Colonic mucosa (tissue), 4 donors: Measurements from ENCODE around the gene ANXA8. TPM values are rescaled to one million over a fixed set of nuclear protein-coding genes. Genes with fewer than 3 reads are reported as not detected.

ENCODE experiments used
- DNase-seq: peaks from one replicate; pipeline ENCODE4 v3.0.0-alpha.2; 2020
- H3K27ac ChIP-seq: fragments of 200-600 bp; one replicate; pipeline ENCODE4 v1.8.0; 2021
- H3K27me3 ChIP-seq: fragments of 200-600 bp; one replicate; pipeline ENCODE4 v1.8.0; 2021
- H3K36me3 ChIP-seq: fragments of 200-600 bp; one replicate; pipeline ENCODE4 v1.8.0; 2021
- H3K4me1 ChIP-seq: fragments of 200-600 bp; one replicate; pipeline ENCODE4 v1.8.0; 2021; ENCODE audit warnings: mild to moderate bottlenecking
- H3K4me3 ChIP-seq: fragments of 200-600 bp; one replicate; pipeline ENCODE4 v1.8.0; 2021
- H3K9ac ChIP-seq, 2 donors: one replicate each; pipeline ENCODE4 v1.7.0; 2013; ENCODE audit warnings: control low read depth in 2 of 2, low read depth in 2 of 2, low read length in 2 of 2
- H3K9me3 ChIP-seq: fragments of 200-600 bp; one replicate; pipeline ENCODE4 v1.8.0; 2021
- CTCF ChIP-seq: fragments of 200-600 bp; IDR thresholded peaks from one replicate; pipeline ENCODE4 v1.8.0; 2022; ENCODE audit warnings: antibody characterized with exemption, mild to moderate bottlenecking
- intact Hi-C: fragments of 100-400 bp; cut with DNase I; formaldehyde crosslinking; loops from one replicate; pipeline ENCODE4 v1.14.1; 2022
- total RNA-seq, 2 donors: library from RNA; stranded (reverse); fragmentation: NEBNext Ultra II Directional in 1 of 2; extraction: Animal tissue kit (Norgen Biotek cat#: 25700) in 1 of 2; gene quantifications; one replicate each; pipeline ENCODE4 v1.2.1, GENCODE V29; 2021
- donor health status: healthy.
- donor health status: DM: no; HTN: no; CAD: no.
- donor health status: DM: no; HTN: no; CAD: no.

Gene ANXA8
- total RNA-seq, 2 donors from 2014 or later, result not detected

GRCh38 chr10:47440207-47440606 lies 43.7 kb downstream of the ANXA8 start:
- DNase-seq, result no peak
- Histone ChIP-seq H3K27me3 (no peaks in the 10 kb centered on the region), H3K36me3 (no peaks in the 10 kb centered on the region), H3K4me1 (no peaks in the 10 kb centered on the region), H3K9ac (no peak overlapping the region), H3K4me3 (no peak overlapping the region), H3K9me3 (no peaks in the 10 kb centered on the region), H3K27ac (no peak overlapping the region)
- intact Hi-C loops, result no loop called here
- no peak for TF ChIP-seq CTCF

GRCh38 chr10:47438857-47439474 lies 44.9 kb downstream of the ANXA8 start:
- Histone ChIP-seq H3K4me1 (no peaks in the 10 kb centered on the region), H3K36me3 (no peaks in the 10 kb centered on the region), H3K9me3 (no peaks in the 10 kb centered on the region), H3K27ac (no peak overlapping the region), H3K27me3 (no peaks in the 10 kb centered on the region), H3K4me3 (no peak overlapping the region), H3K9ac (no peak overlapping the region)
- DNase-seq, result peak; percentile 60
- TF ChIP-seq CTCF, result peak; percentile 57
- intact Hi-C loops, result no loop called here

GRCh38 chr10:47435081-47435480 lies 48.8 kb downstream of the ANXA8 start:
- H3K36me3 ChIP-seq, result no peaks in the 10 kb centered on the region
- H3K4me3 ChIP-seq, result no peak overlapping the region
- intact Hi-C loops, result no loop called here
- no peak for TF ChIP-seq CTCF
- no peak for DNase-seq
- no peaks in the 10 kb centered on the region for H3K4me1 ChIP-seq
- no peaks in the 10 kb centered on the region for H3K9me3 ChIP-seq
- no peak overlapping the region for H3K27ac ChIP-seq
- no peak overlapping the region for H3K9ac ChIP-seq
- H3K27me3 ChIP-seq, result no peaks in the 10 kb centered on the region

- intact Hi-C loops, result no loop called here
- no peak for DNase-seq
- H3K27ac ChIP-seq, result no peak overlapping the region
- no peak for TF ChIP-seq CTCF
- H3K9ac ChIP-seq, result no peak overlapping the region
- H3K9me3 ChIP-seq, result no peaks in the 10 kb centered on the region
- no peaks in the 10 kb centered on the region for H3K36me3 ChIP-seq
- no peaks in the 10 kb centered on the region for H3K27me3 ChIP-seq
- no peaks in the 10 kb centered on the region for H3K4me1 ChIP-seq
- H3K4me3 ChIP-seq, result no peak overlapping the region
Measured at GRCh38 chr10:47425813-47426419, 58.0 kb downstream of the ANXA8 start.

GRCh38 chr10:47424231-47424630 lies 59.7 kb downstream of the ANXA8 start:
- Histone ChIP-seq H3K36me3 (no peaks in the 10 kb centered on the region), H3K9ac (no peak overlapping the region), H3K9me3 (no peaks in the 10 kb centered on the region), H3K27ac (no peak overlapping the region), H3K4me1 (no peaks in the 10 kb centered on the region), H3K4me3 (no peak overlapping the region), H3K27me3 (no peaks in the 10 kb centered on the region)
- intact Hi-C loops, result no loop called here
- TF ChIP-seq CTCF, result no peak
- DNase-seq, result no peak
